NOMO-1 (cell line): ENCODE results near the gene CCND2.
A peak's percentile ranks its signal among the peaks of the same experiment; 100 is the strongest.

Experiments used
- DNase-seq, 2 experiments: peaks; one replicate each; lab custom pipeline; 2025; ENCODE audit not compliant: unreplicated experiment in 2 of 2; lab: John Stamatoyannopoulos, UW

The CCND2 gene

DNA sequence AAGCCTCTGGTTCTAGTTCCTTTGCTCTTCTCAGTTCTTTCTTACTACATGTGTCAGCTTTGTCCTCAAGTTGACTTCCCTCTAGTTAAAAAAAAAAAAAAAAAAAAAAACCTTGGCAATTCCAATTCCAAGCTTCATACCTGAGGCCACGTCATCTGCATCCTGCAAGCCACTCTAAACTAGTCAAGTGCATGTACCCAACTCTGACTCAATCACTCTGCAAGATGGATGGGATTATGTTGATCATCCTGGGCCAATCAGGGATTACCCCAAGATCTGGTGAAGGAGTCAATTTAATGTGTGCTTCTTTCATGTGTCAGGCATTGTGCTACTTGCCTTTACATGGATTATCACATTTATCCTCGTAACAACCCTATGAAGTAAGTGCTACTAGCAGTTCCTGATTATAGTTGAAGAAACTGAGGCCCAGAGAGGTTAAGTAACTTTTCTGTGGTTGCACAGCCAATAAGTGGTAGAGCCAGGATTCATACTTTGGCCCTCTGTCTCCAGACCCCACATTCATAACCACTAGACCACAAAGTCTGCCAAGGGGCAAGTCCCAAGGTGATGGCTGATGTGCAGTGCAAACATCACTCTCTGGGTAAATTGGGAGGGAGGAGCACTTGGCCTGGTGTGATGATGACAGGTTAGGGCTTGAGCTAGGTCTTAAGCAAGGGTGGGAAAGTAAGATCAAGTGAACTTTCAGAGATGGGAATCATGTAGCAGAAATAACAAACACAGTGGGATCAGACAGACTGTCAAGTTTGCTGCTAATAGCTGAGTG, 17.3 kb upstream of the CCND2 start:
- no peak for DNase-seq

DNA sequence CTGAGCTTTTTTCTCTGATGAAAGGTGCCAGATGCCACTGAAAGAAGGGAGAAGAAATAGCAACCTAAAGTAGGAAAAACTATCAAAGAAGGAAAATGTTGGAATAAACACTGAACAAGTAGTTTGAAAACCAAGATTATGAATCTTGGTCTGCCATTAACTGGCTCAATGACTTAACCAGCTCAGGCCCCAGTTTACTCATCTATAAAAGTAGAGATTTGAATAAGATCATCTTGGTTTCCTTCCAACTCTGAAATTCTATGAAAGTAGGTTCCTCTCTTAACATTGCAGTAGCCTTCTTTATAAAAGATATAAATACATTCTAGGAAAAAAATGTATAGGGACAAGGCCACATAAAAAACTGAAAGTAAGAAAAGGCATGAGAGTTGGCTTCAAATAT, 16.1 kb upstream of the CCND2 start:
- DNase-seq, result no peak

DNA sequence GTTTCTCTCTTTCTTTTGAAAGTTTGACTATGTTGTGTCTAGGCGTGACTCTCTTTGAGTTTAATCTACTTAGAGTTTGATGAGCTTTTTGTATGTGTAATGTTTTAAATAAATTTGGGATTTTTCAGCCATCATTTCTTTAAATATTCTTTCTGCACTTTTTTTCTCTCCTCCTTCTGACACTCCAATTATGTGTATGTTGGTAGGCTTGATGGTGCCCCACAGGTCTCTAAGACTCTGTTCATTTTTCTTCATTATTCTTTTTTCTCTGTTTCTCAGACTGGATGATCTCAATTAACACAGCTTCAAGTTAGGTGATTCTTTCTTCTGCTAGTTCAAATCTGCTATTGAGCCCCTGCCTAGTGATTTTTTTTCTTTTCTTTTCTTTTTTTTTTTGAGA, 14.5 kb upstream of the CCND2 start:
- no peak for DNase-seq

DNA sequence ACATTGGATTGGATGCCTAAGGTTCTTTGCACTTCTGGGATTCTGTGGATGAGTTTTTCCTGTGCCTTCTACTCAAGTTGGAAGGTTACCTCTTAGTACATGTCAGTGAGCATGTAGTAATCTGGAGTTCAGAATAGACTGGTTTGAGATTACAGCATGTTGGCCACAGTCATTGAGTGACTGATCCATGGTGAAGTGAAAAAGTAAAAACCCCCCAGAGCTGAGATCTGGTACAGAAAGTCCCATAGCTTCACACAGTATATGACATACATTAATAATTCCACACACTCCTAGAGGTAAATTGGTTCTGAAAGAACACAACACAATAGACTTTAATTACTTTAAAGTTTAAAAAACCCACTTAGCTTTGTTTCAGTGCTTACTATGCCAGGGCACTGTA, 11.9 kb upstream of the CCND2 start:
- no peak for DNase-seq

DNA sequence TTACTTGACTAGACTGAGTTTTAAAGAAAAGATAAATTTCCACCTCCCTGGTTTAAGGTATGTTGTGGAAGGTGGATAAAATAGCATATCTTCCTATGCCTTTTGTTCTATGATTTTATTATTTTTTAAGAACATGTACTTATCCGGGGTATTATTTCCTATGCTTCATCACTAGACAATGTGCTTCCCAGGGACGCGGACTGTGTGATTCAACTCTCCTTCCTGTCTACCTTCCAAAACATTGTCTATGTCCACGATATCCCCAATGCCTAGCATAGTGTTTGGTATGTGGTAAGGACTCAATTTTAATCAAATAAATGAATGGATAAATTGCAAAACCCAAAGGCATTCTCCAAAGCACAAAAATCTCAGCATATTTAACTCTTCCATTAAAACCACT, 8.3 kb upstream of the CCND2 start:
- no peak for DNase-seq

DNA sequence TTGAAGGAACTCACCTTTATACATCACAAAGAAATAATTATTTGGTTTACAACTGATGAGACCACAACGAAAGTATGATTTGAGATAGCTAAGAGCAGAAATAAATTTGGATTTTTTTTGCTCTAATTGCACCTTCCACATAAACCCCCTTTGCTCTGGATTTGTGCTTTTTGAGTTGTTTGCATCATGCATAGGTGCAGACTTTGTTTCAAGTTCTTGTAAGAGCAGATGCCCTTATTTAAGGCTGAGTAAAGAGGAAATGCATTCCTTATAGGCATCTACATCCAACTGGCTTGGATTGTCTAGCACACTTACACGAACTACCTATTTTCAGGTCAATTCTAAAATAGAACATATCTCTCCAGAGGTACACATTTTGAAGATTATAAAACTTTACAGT, 6.6 kb upstream of the CCND2 start:
- DNase-seq, result no peak

DNA sequence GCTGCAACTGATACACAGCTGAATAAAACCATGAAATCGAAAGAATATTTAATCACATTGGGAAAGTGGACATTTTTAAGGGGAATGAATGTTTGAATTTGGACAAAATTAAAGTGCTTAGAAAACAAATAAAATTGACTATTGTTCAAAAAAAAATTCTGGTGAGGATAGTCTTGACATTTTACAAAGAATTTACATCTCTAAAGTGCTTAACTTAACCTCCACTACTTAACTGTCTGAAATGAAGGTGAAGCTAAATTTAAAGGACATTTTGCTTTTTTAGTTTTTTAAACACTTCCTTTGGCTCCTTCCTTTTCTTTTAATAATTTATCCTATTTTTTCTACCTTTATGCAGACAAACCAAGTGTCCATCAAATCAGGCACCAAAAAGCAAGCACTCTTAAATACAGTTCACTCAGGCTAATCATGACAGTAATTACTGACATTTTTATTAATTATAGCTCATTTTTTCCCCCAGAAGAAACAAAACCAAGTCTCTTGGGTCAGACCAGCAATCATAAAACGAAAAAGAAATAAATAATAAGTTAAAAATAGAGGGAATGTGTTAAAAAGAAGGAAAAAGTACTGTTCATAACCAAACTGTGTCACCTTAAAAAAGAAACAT, 5.7 kb upstream of the CCND2 start:
- peak in 1 of 2 experiments; percentile 21 for DNase-seq

DNA sequence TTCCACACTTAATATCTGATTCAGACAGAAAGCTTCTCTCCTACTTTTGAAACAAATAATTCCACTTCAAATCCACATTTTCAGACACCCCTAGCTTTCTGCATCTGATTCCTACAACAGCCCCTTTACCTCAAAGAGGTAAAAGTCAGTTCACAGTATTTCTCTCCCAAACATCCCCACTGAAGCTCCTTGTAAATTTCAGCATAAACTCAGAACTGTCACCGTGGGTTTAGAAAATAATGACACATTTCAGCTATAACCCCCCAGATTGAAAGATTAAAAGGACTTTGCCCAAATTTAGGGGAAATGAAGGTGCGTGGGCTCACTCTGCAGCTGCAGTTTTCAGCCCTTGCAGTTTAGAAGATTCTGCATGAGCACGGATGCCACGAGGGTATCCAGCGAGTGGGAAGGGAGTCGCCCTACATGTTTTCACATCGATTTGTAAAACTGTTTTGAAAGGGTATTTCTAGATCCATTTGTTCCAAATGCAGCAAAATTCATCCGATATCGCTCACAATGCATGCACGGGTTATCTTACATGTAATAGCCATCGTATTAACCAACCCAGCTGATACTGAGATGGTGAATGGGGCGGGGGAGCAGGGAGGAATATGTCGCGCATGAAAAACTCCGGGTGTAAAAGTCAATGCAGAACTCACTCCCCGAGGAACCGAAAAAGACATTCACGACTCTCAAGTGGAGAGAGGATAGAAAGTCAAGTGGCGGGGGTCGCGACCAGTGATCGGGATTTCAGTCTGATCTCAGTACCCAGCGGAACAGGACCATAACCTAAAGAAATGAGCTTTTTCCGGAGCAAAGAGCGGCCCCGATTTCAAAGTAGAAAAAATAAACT, 5.0 kb upstream of the CCND2 start:
- peak in 1 of 2 experiments; percentile 12 for DNase-seq

DNA sequence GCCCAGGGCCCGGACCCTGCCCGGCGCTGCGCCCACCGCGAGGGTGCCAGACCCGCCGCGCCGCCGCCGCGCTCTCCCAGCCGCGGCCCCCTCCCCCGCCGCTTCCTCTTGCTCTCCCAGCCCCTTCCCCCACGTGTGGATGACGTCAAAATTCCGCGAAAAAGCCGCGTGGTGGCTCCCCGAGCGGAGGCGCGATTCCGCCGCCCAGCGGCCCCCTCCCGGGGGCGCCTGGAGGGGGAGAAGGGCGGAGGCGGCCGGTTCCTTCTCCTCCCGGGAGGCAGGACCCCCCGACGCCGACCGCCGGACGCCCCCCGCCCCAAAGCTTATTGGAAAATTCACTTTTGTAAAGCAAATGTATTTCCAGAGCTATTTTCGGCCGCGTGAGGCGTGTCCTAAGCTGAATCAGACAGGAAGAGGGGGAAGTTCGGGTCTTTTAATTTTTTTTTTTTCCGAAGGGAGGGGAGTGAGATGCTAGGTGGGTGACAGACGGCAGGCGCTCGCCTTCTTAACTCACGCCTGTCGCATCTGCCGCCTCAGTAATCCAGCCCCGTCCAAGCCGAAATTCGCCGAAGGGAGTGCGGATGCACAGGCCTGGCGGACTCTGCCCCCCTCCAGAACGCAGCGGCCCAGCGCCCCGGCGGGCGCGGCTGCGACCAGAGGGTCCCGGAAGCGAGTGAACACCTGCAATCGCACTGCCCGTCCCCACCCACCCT, 4.1 kb upstream of the CCND2 start:
- peak in 1 of 2 experiments; percentile 37 for DNase-seq

DNA sequence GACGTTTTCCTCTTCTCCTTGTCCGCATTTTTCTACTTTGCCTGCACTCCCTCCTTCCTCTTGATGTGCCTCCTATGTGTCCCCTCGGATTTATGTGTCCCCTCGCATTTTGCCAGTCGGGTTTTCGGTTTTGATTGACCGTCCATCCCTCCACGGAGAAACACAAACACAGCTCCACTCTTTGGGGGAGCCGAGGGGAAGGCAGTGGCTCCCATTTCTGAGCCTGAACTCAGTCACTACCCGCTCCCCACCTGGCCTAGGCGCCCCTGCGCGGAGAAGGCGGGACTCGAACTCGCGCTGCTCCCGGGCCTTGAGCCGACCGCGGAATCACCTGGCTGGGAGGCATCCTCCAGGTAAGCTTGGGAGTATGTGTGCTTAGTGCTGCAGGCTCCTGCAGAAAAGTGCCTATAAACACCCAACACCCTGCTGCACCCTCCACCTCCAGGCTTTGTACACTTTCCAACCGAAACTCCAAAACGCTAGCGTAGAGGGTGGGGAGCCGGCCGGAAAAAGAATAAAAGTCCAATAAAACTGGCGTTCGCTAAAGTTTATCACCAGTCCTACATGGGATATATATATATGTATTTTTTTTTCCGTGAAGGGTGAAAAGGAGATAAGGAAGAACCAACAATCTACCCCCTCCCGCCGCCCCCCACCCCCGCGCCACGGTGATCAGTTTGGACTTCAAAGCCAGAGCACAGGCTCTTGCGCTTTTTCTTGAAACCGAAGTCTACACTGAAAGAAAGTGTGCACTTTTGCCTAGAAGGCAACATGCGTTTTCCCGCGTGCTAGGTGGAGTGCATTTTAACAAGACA, 3.3 kb upstream of the CCND2 start:
- no peak for DNase-seq

DNA sequence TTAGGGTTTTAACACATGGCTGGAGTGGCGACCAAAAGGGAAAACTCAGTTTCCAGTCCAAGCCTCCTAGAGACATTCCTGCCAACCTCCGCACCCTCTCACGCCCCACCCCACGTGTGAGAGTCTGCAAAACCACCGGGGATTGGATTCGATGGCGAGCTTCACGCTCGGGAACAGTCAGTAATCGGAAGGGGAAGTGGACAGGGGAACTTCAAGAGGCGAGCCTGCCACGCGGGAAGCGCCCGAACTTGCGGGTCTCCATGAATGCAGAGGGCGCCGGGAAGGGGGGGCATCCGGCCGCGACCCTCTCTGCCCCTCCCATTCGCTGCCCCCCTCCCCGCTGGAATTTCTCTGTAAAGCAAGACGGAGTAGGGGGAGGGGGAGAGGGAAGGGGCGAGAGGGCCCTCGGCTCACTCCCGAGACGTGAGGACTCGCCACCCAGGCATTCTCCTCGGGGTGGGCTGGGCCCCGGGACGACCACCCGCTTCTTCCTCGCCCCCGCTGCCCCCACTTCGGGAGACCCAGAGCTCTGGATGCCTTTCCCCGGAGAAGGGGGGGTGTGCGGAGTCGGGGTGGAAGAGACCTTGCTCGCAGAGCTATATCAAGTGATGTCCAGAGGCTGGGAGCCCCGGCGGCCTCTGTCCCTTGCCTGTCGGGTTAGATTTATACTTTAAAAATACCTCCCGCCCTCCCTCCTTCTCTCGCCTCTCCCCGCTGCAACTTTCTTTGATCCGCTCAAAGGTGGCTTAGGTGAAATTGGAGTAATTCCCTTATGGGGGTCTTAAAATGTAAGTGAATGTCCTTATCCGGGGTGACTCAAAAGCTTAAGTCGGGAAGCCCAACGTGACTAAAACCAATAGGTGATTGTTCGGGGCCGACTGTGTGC, 2.5 kb upstream of the CCND2 start:
- peak in 1 of 2 experiments; percentile 26 for DNase-seq

DNA sequence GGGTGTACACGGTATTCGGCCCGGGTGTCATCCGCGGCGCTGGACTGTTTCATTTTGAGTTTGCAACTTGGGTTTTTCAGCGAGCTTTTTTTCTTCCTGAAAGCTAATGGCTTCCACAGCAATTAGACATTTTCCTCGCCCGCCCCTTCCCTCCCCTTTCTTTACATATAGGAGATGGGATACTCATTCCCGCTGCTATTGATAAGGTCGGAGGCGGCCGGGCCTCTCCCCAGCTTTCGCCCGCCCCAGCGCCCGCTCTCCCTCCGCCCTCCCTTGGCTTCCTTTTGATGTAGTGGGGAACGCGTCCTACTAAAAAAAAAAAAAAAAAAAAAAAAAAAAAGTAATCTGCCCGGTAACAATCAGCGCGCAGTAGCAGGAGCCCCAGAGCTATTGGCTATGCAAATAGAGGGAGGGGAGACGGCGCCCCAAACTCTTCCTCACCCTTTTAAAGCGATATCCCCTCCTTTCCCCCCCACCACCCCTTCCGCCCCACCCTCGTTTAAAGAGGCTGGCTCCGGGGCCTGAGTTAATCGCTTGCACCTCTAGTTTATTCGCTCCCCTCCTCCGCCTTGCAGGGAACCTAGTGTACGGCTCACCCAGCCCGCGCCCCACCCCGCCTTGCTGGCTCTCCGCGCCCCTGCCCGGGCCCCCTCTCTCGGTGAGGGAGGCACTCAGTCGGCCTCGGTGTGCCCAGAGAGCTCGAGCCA, 1.7 kb upstream of the CCND2 start:
- no peak for DNase-seq

DNA sequence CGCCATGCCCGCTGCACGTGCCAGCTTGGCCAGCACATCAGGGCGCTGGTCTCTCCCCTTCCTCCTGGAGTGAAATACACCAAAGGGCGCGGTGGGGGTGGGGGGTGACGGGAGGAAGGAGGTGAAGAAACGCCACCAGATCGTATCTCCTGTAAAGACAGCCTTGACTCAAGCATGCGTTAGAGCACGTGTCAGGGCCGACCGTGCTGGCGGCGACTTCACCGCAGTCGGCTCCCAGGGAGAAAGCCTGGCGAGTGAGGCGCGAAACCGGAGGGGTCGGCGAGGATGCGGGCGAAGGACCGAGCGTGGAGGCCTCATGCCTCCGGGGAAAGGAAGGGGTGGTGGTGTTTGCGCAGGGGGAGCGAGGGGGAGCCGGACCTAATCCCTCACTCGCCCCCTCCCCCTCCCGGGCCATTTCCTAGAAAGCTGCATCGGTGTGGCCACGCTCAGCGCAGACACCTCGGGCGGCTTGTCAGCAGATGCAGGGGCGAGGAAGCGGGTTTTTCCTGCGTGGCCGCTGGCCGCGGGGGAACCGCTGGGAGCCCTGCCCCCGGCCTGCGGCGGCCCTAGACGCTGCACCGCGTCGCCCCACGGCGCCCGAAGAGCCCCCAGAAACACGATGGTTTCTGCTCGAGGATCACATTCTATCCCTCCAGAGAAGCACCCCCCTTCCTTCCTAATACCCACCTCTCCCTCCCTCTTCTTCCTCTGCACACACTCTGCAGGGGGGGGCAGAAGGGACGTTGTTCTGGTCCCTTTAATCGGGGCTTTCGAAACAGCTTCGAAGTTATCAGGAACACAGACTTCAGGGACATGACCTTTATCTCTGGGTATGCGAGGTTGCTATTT, 914 bp upstream of the CCND2 start:
- no peak for DNase-seq

DNA sequence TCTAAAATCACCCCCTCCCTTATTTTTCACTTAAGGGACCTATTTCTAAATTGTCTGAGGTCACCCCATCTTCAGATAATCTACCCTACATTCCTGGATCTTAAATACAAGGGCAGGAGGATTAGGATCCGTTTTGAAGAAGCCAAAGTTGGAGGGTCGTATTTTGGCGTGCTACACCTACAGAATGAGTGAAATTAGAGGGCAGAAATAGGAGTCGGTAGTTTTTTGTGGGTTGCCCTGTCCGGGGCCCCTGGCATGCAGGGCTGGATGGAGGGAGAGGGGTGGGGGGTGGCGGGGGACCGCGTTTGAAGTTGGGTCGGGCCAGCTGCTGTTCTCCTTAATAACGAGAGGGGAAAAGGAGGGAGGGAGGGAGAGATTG, 300 bp upstream of the CCND2 start:
- DNase-seq, result no peak

DNA sequence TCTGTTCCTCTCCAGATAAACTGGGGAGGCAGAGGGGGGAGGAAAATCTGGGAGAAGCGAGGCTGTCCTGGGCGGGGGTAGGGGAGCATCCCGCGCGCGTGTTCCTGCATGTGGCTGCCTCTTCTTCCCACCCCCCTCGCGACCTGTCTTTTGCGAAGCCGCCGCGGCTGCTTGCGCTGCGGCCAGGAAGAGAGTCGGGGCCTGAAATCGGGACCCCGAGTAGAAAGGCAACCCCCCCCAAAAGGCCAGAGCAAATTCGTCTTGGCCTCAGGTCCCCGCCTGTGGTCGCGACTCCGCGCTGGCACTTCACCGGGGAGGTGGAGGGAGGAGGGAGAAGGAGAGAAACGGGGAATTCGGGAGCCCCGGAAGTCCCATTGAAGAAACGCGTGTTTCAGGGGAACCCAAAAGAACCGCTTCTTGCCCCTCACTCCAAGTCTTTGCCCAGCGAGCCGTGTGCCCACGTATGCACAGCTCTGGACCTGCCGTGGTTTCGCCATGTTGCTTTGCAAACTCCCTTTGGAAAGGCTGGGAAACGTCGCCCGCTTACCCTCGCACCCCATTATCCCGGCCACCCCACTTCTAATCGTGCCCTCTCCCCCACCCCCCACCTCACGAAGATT, 944 bp downstream of the CCND2 start:
- DNase-seq, result no peak

DNA sequence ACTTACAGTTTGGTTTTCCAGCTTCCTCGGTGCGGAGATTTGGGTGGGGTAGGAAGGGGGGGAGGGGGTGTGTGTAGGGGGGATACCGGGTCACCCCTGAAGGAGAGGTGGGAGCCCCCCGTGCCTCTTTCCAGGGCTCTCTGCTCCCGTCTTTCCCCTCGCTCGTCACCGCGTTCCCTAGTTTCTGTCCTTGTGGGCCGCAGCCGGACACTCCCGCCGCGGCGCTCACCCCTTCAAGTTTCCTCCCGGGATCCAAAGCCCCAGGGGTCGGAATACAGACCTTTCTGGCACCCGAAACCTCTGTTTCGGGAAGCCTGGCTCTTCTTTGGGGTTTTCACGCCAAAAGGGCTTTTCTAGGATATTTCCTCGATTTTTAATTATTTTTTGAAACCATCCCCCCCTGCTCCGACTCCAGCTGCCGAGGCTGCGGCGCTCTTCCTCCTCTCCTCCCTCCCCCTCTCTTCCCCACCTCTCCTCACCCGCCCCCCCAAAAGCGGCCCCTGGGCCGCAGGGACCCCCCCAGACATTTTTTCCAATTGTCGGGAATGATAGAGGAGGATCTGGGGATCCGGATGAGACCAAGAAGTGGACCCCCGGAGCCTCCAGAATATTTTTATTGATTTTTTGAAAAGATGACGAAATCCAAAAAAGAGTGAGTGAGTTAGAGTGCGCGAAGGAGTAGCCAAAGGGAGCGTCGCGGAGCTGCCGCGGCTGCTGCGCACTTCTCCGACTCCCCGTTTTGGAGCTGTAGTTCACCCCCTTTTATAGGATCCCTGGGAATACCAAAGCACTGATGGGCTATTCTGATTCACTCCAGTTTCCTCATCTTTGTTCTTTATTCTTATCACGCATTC, 1.7 kb downstream of the CCND2 start:
- DNase-seq, result no peak
